Chondrocyte (in vitro differentiated cells): ENCODE data around the gene PATL1. TPM values are rescaled to one million over a fixed set of nuclear protein-coding genes. Genes with fewer than 3 reads are reported as not detected.

Experiments
- DNase-seq: peaks from one replicate; pipeline ENCODE4 v3.0.0; 2021; ENCODE audit warnings: mixed read lengths, low spot score
- H3K27ac Mint-ChIP-seq: one replicate; pipeline ENCODE4 v1.8.0; 2021; ENCODE audit warnings: mild to moderate bottlenecking, moderate library complexity, mixed read lengths; ENCODE audit not compliant: unreplicated experiment
- H3K27me3 Mint-ChIP-seq: 2 replicates; pipeline ENCODE4 v1.8.0; 2021; ENCODE audit warnings: low read depth, mixed read lengths
- H3K36me3 Mint-ChIP-seq: 2 replicates; pipeline ENCODE4 v1.8.0; 2021; ENCODE audit warnings: low read depth, mixed read lengths
- H3K4me1 Mint-ChIP-seq: 2 replicates; pipeline ENCODE4 v1.8.0; 2021; ENCODE audit warnings: low read depth, mild to moderate bottlenecking, mixed read lengths
- H3K4me3 Mint-ChIP-seq: one replicate; pipeline ENCODE4 v1.8.0; 2021; ENCODE audit warnings: mild to moderate bottlenecking, moderate library complexity, mixed read lengths; ENCODE audit not compliant: unreplicated experiment
- H3K9me3 Mint-ChIP-seq: 2 replicates; pipeline ENCODE4 v1.8.0; 2021; ENCODE audit warnings: low read depth, mixed read lengths
- total RNA-seq: library from RNA; stranded (reverse); gene quantifications from 3 replicates; pipeline ENCODE4 v1.2.1, GENCODE V29; 2021
- TF ChIP-seq, protein P1 (sequence below): fragments of 200-600 bp; sonication (generic); IDR thresholded peaks from 2 replicates; pipeline ENCODE4 v1.5.0; 2021; ENCODE audit warnings: antibody characterized with exemption, mild to moderate bottlenecking, moderate library complexity

PATL1 gene
- total RNA-seq, 1 donor from 2014 or later, result 28.8 TPM

- peaks cover 2% of the 10 kb centered on the region for H3K36me3 Mint-ChIP-seq
- no peaks in the 10 kb centered on the region for H3K27me3 Mint-ChIP-seq
- TF ChIP-seq, protein P1, sequence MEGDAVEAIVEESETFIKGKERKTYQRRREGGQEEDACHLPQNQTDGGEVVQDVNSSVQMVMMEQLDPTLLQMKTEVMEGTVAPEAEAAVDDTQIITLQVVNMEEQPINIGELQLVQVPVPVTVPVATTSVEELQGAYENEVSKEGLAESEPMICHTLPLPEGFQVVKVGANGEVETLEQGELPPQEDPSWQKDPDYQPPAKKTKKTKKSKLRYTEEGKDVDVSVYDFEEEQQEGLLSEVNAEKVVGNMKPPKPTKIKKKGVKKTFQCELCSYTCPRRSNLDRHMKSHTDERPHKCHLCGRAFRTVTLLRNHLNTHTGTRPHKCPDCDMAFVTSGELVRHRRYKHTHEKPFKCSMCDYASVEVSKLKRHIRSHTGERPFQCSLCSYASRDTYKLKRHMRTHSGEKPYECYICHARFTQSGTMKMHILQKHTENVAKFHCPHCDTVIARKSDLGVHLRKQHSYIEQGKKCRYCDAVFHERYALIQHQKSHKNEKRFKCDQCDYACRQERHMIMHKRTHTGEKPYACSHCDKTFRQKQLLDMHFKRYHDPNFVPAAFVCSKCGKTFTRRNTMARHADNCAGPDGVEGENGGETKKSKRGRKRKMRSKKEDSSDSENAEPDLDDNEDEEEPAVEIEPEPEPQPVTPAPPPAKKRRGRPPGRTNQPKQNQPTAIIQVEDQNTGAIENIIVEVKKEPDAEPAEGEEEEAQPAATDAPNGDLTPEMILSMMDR, result no peak
- no peaks in the 10 kb centered on the region for H3K9me3 Mint-ChIP-seq
- peaks cover 40% of the 10 kb centered on the region for H3K4me1 Mint-ChIP-seq
- peak overlapping the region; percentile 78 for H3K4me3 Mint-ChIP-seq
- peak overlapping the region; percentile 96 for H3K27ac Mint-ChIP-seq
- peak; percentile 97 for DNase-seq
Observed at GRCh38 chr11:59616396-59616982, 52.3 kb downstream of the PATL1 start.

DNA sequence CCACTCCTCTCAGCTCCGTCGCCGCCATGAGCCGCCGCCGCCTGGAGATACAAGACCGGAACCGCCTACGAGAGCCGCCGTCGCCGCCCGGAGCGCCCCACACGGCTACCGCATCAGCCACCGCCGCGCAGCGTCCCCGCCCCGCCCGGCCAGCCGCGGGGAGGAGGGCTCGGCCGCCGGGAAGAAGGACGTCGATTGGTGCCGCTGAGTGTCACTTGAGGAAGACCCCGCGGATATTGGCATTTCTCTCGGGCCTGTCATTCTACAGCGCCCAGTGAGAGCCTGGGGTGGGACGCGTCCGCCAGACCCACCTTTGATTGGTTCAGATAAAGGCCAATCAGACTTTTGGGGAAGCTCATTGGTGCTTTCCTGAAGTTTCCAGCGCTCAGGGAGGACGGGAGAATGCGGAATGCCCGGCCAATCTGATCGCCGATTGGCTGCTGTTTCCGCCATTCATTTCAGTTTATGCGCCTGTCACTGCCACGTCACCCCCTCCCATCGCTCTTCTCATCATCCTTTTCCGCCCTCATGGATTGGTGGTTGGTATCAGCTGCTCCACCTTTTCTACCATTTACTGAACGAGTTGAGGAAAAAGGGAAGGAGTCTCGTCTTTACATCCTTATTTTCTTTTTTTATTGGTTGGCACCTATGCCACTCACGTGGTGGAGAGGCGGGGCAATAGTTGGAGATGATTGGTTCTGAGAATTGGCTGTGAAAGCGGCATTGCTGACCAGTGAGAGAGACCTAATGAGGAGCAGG is 53.0 kb downstream of the PATL1 start, which contains the start of gene OSBP:
OSBP (minus strand) TSS at position 138 of the 759 bp plus-strand sequence; CDS start at position 28, 110 bp downstream.
- TF ChIP-seq, protein P1, result peak; percentile 37
- H3K4me1 Mint-ChIP-seq, result peaks cover 47% of the 10 kb centered on the region
- H3K36me3 Mint-ChIP-seq, result peaks cover 2% of the 10 kb centered on the region
- no peaks in the 10 kb centered on the region for H3K9me3 Mint-ChIP-seq
- peak within 1 kb of the TSS; percentile 96 for H3K27ac Mint-ChIP-seq
- peak; percentile 99 for DNase-seq
- no peaks in the 10 kb centered on the region for H3K27me3 Mint-ChIP-seq
- peak within 1 kb of the TSS; percentile 98 for H3K4me3 Mint-ChIP-seq

- Mint-ChIP-seq H3K4me3 (peak overlapping the region; percentile 98), H3K4me1 (peaks cover 51% of the 10 kb centered on the region), H3K36me3 (peaks cover 2% of the 10 kb centered on the region), H3K27ac (peak overlapping the region; percentile 96), H3K27me3 (no peaks in the 10 kb centered on the region), H3K9me3 (no peaks in the 10 kb centered on the region)
- no peak for DNase-seq
- TF ChIP-seq, protein P1, result no peak
Observed at GRCh38 chr11:59615120-59615636, 53.7 kb downstream of the PATL1 start.

DNA sequence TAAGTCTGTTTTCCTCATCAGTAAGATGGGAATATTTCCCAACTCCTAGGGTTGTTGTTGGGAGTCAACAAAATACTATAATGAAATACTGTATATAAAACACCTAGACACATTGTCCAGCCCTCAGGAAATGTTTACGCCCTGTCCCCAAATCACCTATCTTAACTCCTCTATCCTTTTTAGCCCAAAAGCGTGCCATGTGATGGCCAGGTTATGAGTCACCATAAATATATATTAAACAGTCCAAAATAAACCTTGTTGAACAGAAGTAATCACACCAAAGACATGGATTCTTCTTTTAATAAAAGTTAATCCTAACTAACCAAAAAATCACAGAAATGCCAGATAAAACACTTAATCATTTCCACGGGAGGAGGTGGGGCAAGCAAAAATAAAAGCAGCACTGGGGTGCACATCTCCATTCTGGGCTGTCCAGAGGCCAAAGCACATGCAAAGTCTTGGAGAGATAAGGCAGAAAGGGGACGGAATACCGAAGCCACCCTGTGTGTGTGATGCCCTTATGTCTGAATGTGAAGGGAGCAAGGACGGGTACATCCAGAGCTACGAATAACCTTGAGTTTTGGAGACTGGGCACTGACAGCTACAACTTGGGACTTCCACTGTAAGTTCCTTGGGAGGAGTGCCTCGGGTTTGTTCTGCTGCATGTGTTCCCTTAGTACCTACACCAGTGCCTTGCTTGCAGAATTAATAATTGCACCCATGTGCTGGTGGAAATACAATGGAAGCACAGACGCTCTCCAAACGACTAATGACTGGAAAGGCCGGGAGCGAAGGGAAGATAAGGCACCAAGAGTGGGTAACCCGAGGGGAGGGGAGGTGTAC is 54.3 kb downstream of the PATL1 start:
- TF ChIP-seq, protein P1, result no peak
- no peak for DNase-seq
- H3K4me3 Mint-ChIP-seq, result peak overlapping the region; percentile 98
- H3K27me3 Mint-ChIP-seq, result no peaks in the 10 kb centered on the region
- H3K27ac Mint-ChIP-seq, result peak overlapping the region; percentile 95
- H3K9me3 Mint-ChIP-seq, result no peaks in the 10 kb centered on the region
- H3K36me3 Mint-ChIP-seq, result peaks cover 6% of the 10 kb centered on the region
- peaks cover 51% of the 10 kb centered on the region for H3K4me1 Mint-ChIP-seq
